Endothelial cell of umbilical vein (primary cell): Measurements from ENCODE around the gene ADCY2.

ENCODE experiments used
- EZH2 ChIP-seq: IDR thresholded peaks from 2 replicates; pipeline ENCODE4 v1.6.1; 2012; ENCODE audit warnings: borderline replicate concordance, low read depth, mild to moderate bottlenecking, moderate library complexity, low read length, inconsistent platforms; ENCODE audit not compliant: severe bottlenecking
- FOS ChIP-seq: IDR thresholded peaks from 2 replicates; pipeline ENCODE4 v1.6.1; 2011; ENCODE audit warnings: mild to moderate bottlenecking, low read length, moderate library complexity, borderline replicate concordance; ENCODE audit not compliant: insufficient read depth
- GATA2 ChIP-seq: IDR thresholded peaks from 2 replicates; pipeline ENCODE4 v1.7.0; 2011; ENCODE audit warnings: low read depth, mild to moderate bottlenecking, moderate library complexity, mixed read lengths, low read length; ENCODE audit not compliant: insufficient read length, insufficient read depth
- JUN ChIP-seq: IDR thresholded peaks from 2 replicates; pipeline ENCODE4 v1.6.1; 2011; ENCODE audit warnings: borderline replicate concordance, low read depth; ENCODE audit not compliant: insufficient read length, insufficient read depth
- MYC ChIP-seq: IDR thresholded peaks from one replicate; pipeline ENCODE4 v1.6.1; 2011; ENCODE audit warnings: mild to moderate bottlenecking, low read depth, low read length
- POLR2A ChIP-seq: IDR thresholded peaks from 2 replicates; pipeline ENCODE4 v1.6.1; 2012; ENCODE audit warnings: low read depth, mild to moderate bottlenecking, control low read depth, low read length
- POLR2AphosphoS5 ChIP-seq: IDR thresholded peaks from 2 replicates; pipeline ENCODE4 v1.6.1; 2012; ENCODE audit warnings: low read depth, mild to moderate bottlenecking, control low read depth, low read length, moderate library complexity; ENCODE audit not compliant: insufficient read depth
- TF ChIP-seq, protein P1 (sequence below), 2 donors: IDR thresholded peaks; 1 replicate in 1 of 2; 2 replicates in 1 of 2; pipeline ENCODE4 v1.5.1; 2011; ENCODE audit warnings: low read length in 2 of 2, mild to moderate bottlenecking in 2 of 2, moderate library complexity in 2 of 2, control low read depth in 1 of 2, inconsistent platforms in 1 of 2, low read depth in 1 of 2; ENCODE audit not compliant: insufficient read depth in 1 of 2; ENCODE audit errors: extremely low read depth in 1 of 2

GRCh38 chr5:7541898-7542297 is 146.0 kb downstream of the ADCY2 start:
- TF ChIP-seq, protein P1, sequence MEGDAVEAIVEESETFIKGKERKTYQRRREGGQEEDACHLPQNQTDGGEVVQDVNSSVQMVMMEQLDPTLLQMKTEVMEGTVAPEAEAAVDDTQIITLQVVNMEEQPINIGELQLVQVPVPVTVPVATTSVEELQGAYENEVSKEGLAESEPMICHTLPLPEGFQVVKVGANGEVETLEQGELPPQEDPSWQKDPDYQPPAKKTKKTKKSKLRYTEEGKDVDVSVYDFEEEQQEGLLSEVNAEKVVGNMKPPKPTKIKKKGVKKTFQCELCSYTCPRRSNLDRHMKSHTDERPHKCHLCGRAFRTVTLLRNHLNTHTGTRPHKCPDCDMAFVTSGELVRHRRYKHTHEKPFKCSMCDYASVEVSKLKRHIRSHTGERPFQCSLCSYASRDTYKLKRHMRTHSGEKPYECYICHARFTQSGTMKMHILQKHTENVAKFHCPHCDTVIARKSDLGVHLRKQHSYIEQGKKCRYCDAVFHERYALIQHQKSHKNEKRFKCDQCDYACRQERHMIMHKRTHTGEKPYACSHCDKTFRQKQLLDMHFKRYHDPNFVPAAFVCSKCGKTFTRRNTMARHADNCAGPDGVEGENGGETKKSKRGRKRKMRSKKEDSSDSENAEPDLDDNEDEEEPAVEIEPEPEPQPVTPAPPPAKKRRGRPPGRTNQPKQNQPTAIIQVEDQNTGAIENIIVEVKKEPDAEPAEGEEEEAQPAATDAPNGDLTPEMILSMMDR (IDR thresholded peaks at IDR 0.05; ENCODE audit: extremely low read depth in 1 of 2, insufficient read depth in 1 of 2, low read depth in 1 of 2, low read length in 2 of 2) = no peak
- TF ChIP-seq POLR2A (no peak), POLR2AphosphoS5 (no peak), FOS (no peak), MYC (no peak), GATA2 (no peak), JUN (no peak), EZH2 (no peak)
